Cardiac muscle cell (in vitro differentiated cells and primary cell): Measurements from ENCODE around the gene UGT8. TPM values are rescaled to one million over a fixed set of nuclear protein-coding genes. Genes with fewer than 3 reads are reported as not detected.

ENCODE experiments used
- DNase-seq, 2 donors: peaks; one replicate each; pipeline versions ENCODE4 v3.0.0 to v3.0.0-alpha.2; 2010 to 2017; ENCODE audit warnings: low read depth in 1 of 2, low spot score in 1 of 2
- H3K27ac ChIP-seq: fragments of 200-600 bp; sonication (generic); 2 replicates; pipeline ENCODE4 v1.5.1; 2016
- H3K27me3 ChIP-seq: fragments of 200-600 bp; sonication (generic); 2 replicates; pipeline ENCODE4 v1.6.0; 2016; ENCODE audit warnings: control low read depth
- H3K36me3 ChIP-seq: fragments of 200-600 bp; sonication (generic); 2 replicates; pipeline ENCODE4 v1.5.1; 2016; ENCODE audit warnings: control low read depth
- H3K4me1 ChIP-seq: fragments of 200-600 bp; sonication (generic); 2 replicates; pipeline ENCODE4 v1.8.1; 2017; ENCODE audit warnings: low read depth, mild to moderate bottlenecking, mixed run types
- H3K4me3 ChIP-seq: fragments of 200-600 bp; sonication (generic); 2 replicates; pipeline ENCODE4 v1.5.1; 2016; ENCODE audit warnings: mild to moderate bottlenecking
- H3K9me3 ChIP-seq: fragments of 200-600 bp; sonication (generic); 2 replicates; pipeline ENCODE4 v1.5.1; 2017; ENCODE audit warnings: low read depth, mild to moderate bottlenecking, control low read depth
- polyA plus RNA-seq: library from polyadenylated mRNA; unstranded; fragments of >200 nt; fragmentation: Nextera tagmentation; extraction: Ambion mirVana; gene quantifications from 2 replicates; pipeline ENCODE4 v1.2.1, GENCODE V29; 2016
- total RNA-seq: library from RNA; depleted of rRNA; stranded (reverse); fragments of >200 nt; gene quantifications from 2 replicates; pipeline ENCODE4 v1.2.3, GENCODE V29; 2016
- TF ChIP-seq, protein P1 (sequence below): IDR thresholded peaks from 2 replicates; pipeline ENCODE4 v1.5.1; 2012; ENCODE audit warnings: low read depth, mild to moderate bottlenecking, low read length

UGT8 gene
- total and polyA plus RNA-seq, 2 experiments from 2014 or later = 0.36 to 0.43 TPM

- H3K27me3 ChIP-seq = no peaks in the 10 kb centered on the region
- H3K4me1 ChIP-seq = no peaks in the 10 kb centered on the region
- no peaks in the 10 kb centered on the region for H3K9me3 ChIP-seq
- TF ChIP-seq, protein P1, sequence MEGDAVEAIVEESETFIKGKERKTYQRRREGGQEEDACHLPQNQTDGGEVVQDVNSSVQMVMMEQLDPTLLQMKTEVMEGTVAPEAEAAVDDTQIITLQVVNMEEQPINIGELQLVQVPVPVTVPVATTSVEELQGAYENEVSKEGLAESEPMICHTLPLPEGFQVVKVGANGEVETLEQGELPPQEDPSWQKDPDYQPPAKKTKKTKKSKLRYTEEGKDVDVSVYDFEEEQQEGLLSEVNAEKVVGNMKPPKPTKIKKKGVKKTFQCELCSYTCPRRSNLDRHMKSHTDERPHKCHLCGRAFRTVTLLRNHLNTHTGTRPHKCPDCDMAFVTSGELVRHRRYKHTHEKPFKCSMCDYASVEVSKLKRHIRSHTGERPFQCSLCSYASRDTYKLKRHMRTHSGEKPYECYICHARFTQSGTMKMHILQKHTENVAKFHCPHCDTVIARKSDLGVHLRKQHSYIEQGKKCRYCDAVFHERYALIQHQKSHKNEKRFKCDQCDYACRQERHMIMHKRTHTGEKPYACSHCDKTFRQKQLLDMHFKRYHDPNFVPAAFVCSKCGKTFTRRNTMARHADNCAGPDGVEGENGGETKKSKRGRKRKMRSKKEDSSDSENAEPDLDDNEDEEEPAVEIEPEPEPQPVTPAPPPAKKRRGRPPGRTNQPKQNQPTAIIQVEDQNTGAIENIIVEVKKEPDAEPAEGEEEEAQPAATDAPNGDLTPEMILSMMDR = no peak
- no peaks in the 10 kb centered on the region for H3K36me3 ChIP-seq
- no peak for DNase-seq
- H3K27ac ChIP-seq = no peak overlapping the region
- H3K4me3 ChIP-seq = no peak overlapping the region
Observed at GRCh38 chr4:114727461-114727860, 128.9 kb downstream of the UGT8 start.
